DLD1 (cell line): ENCODE results near the gene NTSR1.

ENCODE experiments used
- in situ Hi-C: cut with HindIII; loops from 2 replicates; pipeline ENCODE4 v1.10.0; 2017; ENCODE audit warnings: low sequenced_read_pairs

NTSR1 gene

GRCh38 chr20:62794007-62794724, 85.5 kb downstream of the NTSR1 start:
- in situ Hi-C loops = no loop called here

GRCh38 chr20:62795023-62795761, 86.6 kb downstream of the NTSR1 start:
- in situ Hi-C loops = no loop called here

- in situ Hi-C loops = no loop called here
These were observed 88.3 kb downstream of the NTSR1 start for GRCh38 chr20:62796699-62797491.

GRCh38 chr20:62797671-62798532, 89.3 kb downstream of the NTSR1 start:
- in situ Hi-C loops = no loop called here

- in situ Hi-C loops = no loop called here
These were observed 90.4 kb downstream of the NTSR1 start for GRCh38 chr20:62799036-62799435.

- in situ Hi-C loops = no loop called here
These were observed 90.8 kb downstream of the NTSR1 start for GRCh38 chr20:62799459-62799858.

- in situ Hi-C loops = no loop called here
These were observed 91.2 kb downstream of the NTSR1 start for GRCh38 chr20:62799873-62800272.

GRCh38 chr20:62800314-62801259, 92.0 kb downstream of the NTSR1 start:
- in situ Hi-C loops = no loop called here

- in situ Hi-C loops = no loop called here
These were observed 92.8 kb downstream of the NTSR1 start for GRCh38 chr20:62801284-62802010.

GRCh38 chr20:62802026-62802712, 93.5 kb downstream of the NTSR1 start:
- in situ Hi-C loops = no loop called here

- in situ Hi-C loops = no loop called here
These were observed 95.5 kb downstream of the NTSR1 start for GRCh38 chr20:62804021-62804626.

GRCh38 chr20:62804627-62805154, 96.1 kb downstream of the NTSR1 start, which contains the start of gene OGFR:
TSS of gene OGFR (plus strand) at chr20:62804835. CDS start at chr20:62804860, 25 bp downstream.
- in situ Hi-C loops = no loop called here

- in situ Hi-C loops = no loop called here
These were observed 96.6 kb downstream of the NTSR1 start for GRCh38 chr20:62805155-62805710.

- in situ Hi-C loops = no loop called here
These were observed 97.2 kb downstream of the NTSR1 start for GRCh38 chr20:62805711-62806382.

GRCh38 chr20:62806383-62807050, 97.9 kb downstream of the NTSR1 start:
- in situ Hi-C loops = no loop called here
